ENCODE results near the gene TREM1. TPM values are rescaled to one million over a fixed set of nuclear protein-coding genes. Genes with fewer than 3 reads are reported as not detected.
"Not testable (repeated sequence)": the region's sequence is repeated elsewhere in the genome, so short reads cannot be mapped to it uniquely, and the experiment has no call there.

The TREM1 gene
- polyA plus RNA-seq, 4 donors: 0.19 to 0.42 TPM; not detected in 2

GRCh38 chr6:41266541-41266940 is 19.9 kb downstream of the TREM1 start:
- no peak for DNase-seq (ENCODE audit: low read depth in 4 of 4, low spot score in 2 of 4)

DNA sequence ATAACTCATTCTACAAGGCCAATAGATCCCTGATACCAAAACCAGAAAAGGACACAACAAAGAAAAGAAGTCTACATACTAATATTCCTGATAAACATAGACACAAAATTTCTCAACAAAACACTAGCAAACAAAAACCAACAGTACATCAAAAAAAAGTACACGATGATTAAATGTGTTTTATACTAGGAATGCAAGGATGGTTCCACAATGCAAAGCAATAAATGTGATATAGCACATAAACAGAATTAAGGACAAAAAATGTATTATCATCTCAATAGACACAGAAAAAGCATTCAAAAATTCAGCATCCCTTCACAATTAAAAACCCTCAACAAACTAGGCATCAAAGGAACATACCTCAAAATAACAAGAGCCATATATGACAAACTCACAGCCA is 23.2 kb downstream of the TREM1 start:
- DNase-seq (ENCODE audit: low read depth in 4 of 4, low spot score in 2 of 4): no peak

GRCh38 chr6:41262401-41262800 is 24.1 kb downstream of the TREM1 start:
- DNase-seq (ENCODE audit: low read depth in 4 of 4, low spot score in 2 of 4): no peak

GRCh38 chr6:41258196-41258493 is 28.3 kb downstream of the TREM1 start:
- DNase-seq (ENCODE audit: low read depth in 4 of 4, low spot score in 2 of 4): no peak

- DNase-seq (ENCODE audit: low read depth in 4 of 4, low spot score in 2 of 4): peak; percentile 74 to 87 (median 84)
Measured at GRCh38 chr6:41257369-41258195, 28.9 kb downstream of the TREM1 start.

DNA sequence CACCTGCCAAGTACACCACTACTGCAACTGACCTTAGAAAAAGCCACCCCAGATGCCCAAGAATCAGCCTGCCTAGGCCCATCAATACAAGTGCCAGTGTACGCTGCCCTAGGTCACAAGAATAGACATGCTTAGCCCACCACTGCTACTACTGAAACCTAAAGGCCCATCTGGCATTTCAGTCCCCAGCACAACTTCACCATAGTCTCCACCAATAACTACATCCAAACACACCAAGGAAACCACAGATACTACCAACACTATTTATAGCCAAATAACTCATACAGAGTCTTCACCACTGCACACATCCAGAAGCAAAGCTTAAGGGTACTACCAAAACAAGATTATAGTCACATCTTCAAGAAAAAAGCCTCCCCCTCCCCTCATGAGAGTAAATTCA is 30.1 kb downstream of the TREM1 start:
- DNase-seq (ENCODE audit: low read depth in 4 of 4, low spot score in 2 of 4): no peak

GRCh38 chr6:41255638-41256246 is 30.7 kb downstream of the TREM1 start:
- no peak for DNase-seq (ENCODE audit: low read depth in 4 of 4, low spot score in 2 of 4)

GRCh38 chr6:41255110-41255509 is 31.4 kb downstream of the TREM1 start:
- DNase-seq (ENCODE audit: low read depth in 4 of 4, low spot score in 2 of 4): no peak

DNA sequence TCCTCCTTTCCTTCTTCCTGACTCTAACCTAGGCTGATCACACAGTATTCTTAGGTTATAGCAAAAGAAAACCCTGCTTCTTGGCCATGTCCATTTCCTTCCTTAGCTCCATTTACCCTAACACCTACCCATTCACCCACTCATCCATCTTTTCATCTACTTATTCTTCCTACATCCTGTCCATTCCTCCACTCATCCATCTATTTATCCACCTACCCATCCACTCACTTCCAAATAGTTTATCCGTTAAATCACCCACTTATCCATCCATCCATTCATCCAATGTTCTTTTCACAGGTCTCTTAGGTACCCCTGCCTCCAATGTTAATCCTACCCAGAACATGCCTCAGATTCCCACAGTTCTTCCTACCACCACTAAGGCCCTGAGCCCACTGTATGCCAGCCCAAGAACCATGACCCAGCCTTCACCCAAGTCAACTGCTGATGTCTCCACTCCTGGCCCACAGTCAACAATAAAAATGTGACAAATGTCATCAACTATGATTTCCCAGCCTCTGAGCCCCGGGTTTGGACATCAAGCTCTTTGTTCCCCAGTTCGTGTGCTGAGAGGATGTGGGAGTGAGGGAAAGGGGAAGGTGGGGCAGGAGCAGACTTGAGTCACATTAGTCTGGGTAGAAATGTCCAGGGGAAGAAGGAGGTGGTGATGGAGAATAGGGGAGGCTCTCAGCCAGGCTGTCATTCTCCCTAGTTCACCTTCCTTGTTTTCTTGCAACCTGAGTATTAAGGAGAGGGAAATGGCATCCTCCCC is 33.9 kb downstream of the TREM1 start:
- no peak for DNase-seq (ENCODE audit: low read depth in 4 of 4, low spot score in 2 of 4)

GRCh38 chr6:41247882-41248705 is 38.4 kb downstream of the TREM1 start:
- no peak for DNase-seq (ENCODE audit: low read depth in 4 of 4, low spot score in 2 of 4)

DNA sequence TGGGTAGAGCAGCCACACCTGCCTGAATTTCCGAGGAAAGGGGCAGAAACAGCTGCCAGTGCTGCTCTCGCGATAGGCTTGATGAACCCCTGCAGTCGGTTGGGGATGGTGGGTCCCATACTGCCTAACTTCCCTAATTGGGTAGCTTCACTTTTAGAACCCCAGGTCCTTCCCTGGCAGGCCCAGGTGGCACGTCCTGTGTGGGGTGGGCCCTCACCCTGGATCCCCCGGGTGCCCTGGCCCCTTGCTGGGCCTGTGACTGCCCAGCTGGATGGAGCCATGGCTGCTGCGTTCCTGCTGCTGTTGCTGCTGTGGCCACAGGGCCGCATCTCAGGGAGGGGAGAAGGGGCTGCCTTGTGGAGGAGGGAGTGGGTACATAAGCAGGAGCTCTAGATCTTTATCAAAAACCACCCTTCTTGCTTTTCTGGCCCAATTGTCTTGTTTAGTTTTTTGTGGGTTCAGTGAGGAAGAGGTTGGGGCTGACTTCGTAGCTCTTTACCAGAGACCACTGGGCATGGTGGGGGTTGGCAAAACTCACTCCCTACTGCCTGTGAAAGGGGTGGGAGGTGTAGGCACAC is 39.1 kb downstream of the TREM1 start:
- no peak for DNase-seq (ENCODE audit: low read depth in 4 of 4, low spot score in 2 of 4)

DNA sequence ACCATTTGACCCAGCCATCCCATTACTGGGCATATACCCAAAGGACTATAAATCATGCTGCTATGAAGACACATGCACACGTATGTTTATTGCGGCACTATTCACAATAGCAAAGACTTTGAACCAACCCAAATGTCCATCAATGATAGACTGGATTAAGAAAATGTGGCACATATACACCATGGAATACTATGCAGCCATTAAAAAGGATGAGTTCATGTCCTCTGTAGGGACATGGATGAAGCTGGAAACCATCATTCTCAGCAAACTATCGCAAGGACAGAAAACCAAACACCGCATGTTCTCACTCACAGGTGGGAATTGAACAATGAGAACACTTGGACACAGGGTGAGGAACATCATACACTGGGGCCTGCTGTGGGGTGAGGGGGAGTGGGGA is 40.0 kb downstream of the TREM1 start:
- DNase-seq (ENCODE audit: low read depth in 4 of 4, low spot score in 2 of 4): not testable (repeated sequence)

GRCh38 chr6:41239467-41240159 is 46.9 kb downstream of the TREM1 start:
- DNase-seq (ENCODE audit: low read depth in 4 of 4, low spot score in 2 of 4): no peak

DNA sequence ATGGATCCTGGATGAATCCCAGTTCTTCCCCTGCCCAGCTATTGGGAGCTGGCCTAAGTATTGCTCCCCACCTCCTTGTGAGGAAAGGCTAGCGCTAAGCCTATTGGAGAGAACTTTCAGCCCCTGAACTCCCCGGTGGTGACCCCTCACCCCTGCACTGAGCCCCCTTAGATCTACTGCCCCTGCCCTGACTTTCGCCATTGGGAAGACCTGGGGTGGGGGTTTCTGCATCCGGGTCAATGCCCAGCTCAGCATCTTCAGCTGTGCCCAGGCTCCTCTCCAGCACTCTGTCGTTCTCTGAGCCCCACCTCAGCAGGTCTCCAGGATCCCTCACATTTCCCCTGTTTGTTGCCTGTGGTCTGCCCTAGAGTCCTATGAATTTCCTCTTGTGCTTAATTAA is 49.4 kb downstream of the TREM1 start:
- no peak for DNase-seq (ENCODE audit: low read depth in 4 of 4, low spot score in 2 of 4)

GRCh38 chr6:41236276-41236675 is 50.2 kb downstream of the TREM1 start:
- DNase-seq (ENCODE audit: low read depth in 4 of 4, low spot score in 2 of 4): no peak

GRCh38 chr6:41232667-41233066 is 53.8 kb downstream of the TREM1 start:
- DNase-seq (ENCODE audit: low read depth in 4 of 4, low spot score in 2 of 4): no peak

GRCh38 chr6:41231246-41231645 is 55.2 kb downstream of the TREM1 start:
- no peak for DNase-seq (ENCODE audit: low read depth in 4 of 4, low spot score in 2 of 4)

DNA sequence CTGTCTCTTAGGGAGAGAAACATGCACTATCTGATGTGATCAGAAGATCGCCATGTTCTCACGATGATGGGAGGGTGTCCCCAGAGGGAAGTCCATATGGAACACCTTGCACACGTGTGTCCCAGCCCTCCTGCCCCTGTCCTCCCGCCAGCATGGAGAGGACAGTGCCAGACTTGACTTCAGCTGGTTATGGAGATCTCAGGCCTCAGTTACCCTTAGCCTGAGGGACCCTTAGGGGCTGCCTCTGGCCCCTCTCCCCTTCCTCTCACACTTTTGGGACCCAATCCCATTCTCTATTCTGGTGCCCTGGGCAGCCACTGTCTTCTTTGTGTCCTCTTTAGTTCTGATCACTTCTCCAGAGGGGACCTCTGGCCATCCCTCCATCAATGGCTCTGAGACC is 56.8 kb downstream of the TREM1 start:
- no peak for DNase-seq (ENCODE audit: low read depth in 4 of 4, low spot score in 2 of 4)

- DNase-seq (ENCODE audit: low read depth in 4 of 4, low spot score in 2 of 4): no peak
Measured at GRCh38 chr6:41228616-41229015, 57.9 kb downstream of the TREM1 start.

GRCh38 chr6:41228096-41228495 is 58.4 kb downstream of the TREM1 start, which contains the start of gene TREML4:
TSS of gene TREML4 (plus strand) at chr6:41228349. CDS start at chr6:41228428, 79 bp downstream.
- no peak for DNase-seq (ENCODE audit: low read depth in 4 of 4, low spot score in 2 of 4)
